Measurements from ENCODE around the gene THRA.

Gene THRA

DNA sequence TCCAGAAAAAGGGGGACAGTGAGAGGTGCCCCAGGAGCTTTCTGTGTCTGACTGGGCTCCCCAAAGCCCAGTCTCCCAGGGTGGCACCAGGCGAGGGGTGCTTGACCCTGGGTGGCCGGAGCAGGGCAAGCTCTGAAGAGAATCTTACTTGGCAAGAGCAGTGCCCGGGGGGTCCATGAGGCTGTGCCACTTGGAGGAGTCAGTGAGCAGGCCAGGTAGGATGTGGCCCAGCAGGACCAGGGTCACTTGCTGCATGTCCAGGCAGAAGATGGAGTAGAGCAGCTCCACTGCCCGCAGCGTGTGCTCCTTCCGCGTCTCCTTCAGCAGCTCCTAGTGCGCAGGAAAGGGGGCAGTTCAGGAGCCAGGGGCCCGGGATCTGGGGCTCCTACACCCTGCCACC lies 40.3 kb upstream of the THRA start:
- no peak for TF ChIP-seq PPARA (CRISPR knock-in tag; IDR thresholded peaks at IDR 0.05; ENCODE audit: borderline replicate concordance)
- TF ChIP-seq ZC3H10 (CRISPR knock-in tag; IDR thresholded peaks at IDR 0.05), result no peak
- TF ChIP-seq TCF4 (CRISPR knock-in tag; IDR thresholded peaks at IDR 0.05; ENCODE audit: borderline replicate concordance), result no peak
- no peak for TF ChIP-seq ZNF8 (CRISPR knock-in tag; IDR thresholded peaks at IDR 0.05)
- TF ChIP-seq, protein P1, sequence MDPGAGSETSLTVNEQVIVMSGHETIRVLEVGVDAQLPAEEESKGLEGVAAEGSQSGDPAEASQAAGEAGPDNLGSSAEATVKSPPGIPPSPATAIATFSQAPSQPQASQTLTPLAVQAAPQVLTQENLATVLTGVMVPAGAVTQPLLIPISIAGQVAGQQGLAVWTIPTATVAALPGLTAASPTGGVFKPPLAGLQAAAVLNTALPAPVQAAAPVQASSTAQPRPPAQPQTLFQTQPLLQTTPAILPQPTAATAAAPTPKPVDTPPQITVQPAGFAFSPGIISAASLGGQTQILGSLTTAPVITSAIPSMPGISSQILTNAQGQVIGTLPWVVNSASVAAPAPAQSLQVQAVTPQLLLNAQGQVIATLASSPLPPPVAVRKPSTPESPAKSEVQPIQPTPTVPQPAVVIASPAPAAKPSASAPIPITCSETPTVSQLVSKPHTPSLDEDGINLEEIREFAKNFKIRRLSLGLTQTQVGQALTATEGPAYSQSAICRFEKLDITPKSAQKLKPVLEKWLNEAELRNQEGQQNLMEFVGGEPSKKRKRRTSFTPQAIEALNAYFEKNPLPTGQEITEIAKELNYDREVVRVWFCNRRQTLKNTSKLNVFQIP (CRISPR knock-in tag; IDR thresholded peaks at IDR 0.05; ENCODE audit: borderline replicate concordance, low read depth), result no peak
- no peak for TF ChIP-seq ESRRG (CRISPR knock-in tag; IDR thresholded peaks at IDR 0.05)
- TF ChIP-seq ZNF565 (CRISPR knock-in tag; conservative IDR thresholded peaks at IDR 0.05; ENCODE audit: low read depth), result no peak
- TF ChIP-seq, protein P2, sequence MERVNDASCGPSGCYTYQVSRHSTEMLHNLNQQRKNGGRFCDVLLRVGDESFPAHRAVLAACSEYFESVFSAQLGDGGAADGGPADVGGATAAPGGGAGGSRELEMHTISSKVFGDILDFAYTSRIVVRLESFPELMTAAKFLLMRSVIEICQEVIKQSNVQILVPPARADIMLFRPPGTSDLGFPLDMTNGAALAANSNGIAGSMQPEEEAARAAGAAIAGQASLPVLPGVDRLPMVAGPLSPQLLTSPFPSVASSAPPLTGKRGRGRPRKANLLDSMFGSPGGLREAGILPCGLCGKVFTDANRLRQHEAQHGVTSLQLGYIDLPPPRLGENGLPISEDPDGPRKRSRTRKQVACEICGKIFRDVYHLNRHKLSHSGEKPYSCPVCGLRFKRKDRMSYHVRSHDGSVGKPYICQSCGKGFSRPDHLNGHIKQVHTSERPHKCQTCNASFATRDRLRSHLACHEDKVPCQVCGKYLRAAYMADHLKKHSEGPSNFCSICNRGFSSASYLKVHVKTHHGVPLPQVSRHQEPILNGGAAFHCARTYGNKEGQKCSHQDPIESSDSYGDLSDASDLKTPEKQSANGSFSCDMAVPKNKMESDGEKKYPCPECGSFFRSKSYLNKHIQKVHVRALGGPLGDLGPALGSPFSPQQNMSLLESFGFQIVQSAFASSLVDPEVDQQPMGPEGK (CRISPR knock-in tag; IDR thresholded peaks at IDR 0.05; ENCODE audit: borderline replicate concordance), result no peak
- TF ChIP-seq, protein P3, sequence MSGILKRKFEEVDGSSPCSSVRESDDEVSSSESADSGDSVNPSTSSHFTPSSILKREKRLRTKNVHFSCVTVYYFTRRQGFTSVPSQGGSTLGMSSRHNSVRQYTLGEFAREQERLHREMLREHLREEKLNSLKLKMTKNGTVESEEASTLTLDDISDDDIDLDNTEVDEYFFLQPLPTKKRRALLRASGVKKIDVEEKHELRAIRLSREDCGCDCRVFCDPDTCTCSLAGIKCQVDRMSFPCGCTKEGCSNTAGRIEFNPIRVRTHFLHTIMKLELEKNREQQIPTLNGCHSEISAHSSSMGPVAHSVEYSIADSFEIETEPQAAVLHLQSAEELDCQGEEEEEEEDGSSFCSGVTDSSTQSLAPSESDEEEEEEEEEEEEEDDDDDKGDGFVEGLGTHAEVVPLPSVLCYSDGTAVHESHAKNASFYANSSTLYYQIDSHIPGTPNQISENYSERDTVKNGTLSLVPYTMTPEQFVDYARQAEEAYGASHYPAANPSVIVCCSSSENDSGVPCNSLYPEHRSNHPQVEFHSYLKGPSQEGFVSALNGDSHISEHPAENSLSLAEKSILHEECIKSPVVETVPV (CRISPR knock-in tag; IDR thresholded peaks at IDR 0.05), result no peak
- TF ChIP-seq RARB (CRISPR knock-in tag; IDR thresholded peaks at IDR 0.05), result no peak
- TF ChIP-seq CSDC2 (CRISPR knock-in tag; IDR thresholded peaks at IDR 0.05), result no peak
- TF ChIP-seq TOX (CRISPR knock-in tag; IDR thresholded peaks at IDR 0.05; ENCODE audit: borderline replicate concordance), result no peak
- no peak for TF ChIP-seq SNAI2 (CRISPR knock-in tag; IDR thresholded peaks at IDR 0.05)
- no peak for TF ChIP-seq BACH2 (CRISPR knock-in tag; IDR thresholded peaks at IDR 0.05; ENCODE audit: borderline replicate concordance)
- TF ChIP-seq, protein P4, sequence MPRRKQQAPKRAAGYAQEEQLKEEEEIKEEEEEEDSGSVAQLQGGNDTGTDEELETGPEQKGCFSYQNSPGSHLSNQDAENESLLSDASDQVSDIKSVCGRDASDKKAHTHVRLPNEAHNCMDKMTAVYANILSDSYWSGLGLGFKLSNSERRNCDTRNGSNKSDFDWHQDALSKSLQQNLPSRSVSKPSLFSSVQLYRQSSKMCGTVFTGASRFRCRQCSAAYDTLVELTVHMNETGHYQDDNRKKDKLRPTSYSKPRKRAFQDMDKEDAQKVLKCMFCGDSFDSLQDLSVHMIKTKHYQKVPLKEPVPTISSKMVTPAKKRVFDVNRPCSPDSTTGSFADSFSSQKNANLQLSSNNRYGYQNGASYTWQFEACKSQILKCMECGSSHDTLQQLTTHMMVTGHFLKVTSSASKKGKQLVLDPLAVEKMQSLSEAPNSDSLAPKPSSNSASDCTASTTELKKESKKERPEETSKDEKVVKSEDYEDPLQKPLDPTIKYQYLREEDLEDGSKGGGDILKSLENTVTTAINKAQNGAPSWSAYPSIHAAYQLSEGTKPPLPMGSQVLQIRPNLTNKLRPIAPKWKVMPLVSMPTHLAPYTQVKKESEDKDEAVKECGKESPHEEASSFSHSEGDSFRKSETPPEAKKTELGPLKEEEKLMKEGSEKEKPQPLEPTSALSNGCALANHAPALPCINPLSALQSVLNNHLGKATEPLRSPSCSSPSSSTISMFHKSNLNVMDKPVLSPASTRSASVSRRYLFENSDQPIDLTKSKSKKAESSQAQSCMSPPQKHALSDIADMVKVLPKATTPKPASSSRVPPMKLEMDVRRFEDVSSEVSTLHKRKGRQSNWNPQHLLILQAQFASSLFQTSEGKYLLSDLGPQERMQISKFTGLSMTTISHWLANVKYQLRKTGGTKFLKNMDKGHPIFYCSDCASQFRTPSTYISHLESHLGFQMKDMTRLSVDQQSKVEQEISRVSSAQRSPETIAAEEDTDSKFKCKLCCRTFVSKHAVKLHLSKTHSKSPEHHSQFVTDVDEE (CRISPR knock-in tag; IDR thresholded peaks at IDR 0.05), result no peak
- no peak for TF ChIP-seq ZFP3 (CRISPR knock-in tag; IDR thresholded peaks at IDR 0.05)
- no peak for ATAC-seq

DNA sequence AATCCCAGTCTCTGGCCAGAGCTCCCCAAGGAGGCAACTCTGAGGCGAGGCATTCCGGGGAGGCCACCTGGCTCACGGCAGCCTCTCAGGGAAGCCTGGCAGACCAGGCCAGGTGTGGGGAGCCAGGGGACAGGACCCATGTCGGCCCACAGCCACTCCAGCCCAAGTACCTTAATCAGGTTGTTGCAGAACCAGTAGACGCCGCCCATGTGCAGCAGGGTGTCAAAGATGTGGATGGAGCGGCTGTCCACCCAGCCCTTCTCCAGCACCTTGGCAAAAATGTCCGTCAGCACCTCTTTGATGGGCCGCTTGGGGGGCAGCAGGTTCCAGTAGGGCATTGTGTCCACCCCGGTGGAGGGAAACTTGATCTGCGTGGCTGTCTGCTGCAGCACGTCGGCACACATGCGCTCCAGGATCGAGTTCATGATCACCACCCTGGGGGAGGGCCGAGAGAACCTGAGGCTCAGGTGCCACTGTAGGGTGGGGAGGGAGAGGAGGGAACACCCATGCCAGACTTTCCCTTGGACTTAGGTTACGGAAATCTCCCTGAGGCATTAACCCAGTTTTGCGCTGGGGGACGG lies 39.7 kb upstream of the THRA start:
- ATAC-seq, result no peak
- TF ChIP-seq, protein P4 (CRISPR knock-in tag; IDR thresholded peaks at IDR 0.05), result no peak
- no peak for TF ChIP-seq ZFP30 (CRISPR knock-in tag; IDR thresholded peaks at IDR 0.05)
- no peak for TF ChIP-seq ZNF8 (CRISPR knock-in tag; IDR thresholded peaks at IDR 0.05)
- no peak for TF ChIP-seq CSDC2 (CRISPR knock-in tag; IDR thresholded peaks at IDR 0.05)
- TF ChIP-seq PPARA (CRISPR knock-in tag; IDR thresholded peaks at IDR 0.05; ENCODE audit: borderline replicate concordance), result no peak
- TF ChIP-seq TOX (CRISPR knock-in tag; IDR thresholded peaks at IDR 0.05; ENCODE audit: borderline replicate concordance), result no peak
- TF ChIP-seq, protein P3 (CRISPR knock-in tag; IDR thresholded peaks at IDR 0.05), result no peak
- TF ChIP-seq, protein P2 (CRISPR knock-in tag; IDR thresholded peaks at IDR 0.05; ENCODE audit: borderline replicate concordance), result no peak
- TF ChIP-seq, protein P5, sequence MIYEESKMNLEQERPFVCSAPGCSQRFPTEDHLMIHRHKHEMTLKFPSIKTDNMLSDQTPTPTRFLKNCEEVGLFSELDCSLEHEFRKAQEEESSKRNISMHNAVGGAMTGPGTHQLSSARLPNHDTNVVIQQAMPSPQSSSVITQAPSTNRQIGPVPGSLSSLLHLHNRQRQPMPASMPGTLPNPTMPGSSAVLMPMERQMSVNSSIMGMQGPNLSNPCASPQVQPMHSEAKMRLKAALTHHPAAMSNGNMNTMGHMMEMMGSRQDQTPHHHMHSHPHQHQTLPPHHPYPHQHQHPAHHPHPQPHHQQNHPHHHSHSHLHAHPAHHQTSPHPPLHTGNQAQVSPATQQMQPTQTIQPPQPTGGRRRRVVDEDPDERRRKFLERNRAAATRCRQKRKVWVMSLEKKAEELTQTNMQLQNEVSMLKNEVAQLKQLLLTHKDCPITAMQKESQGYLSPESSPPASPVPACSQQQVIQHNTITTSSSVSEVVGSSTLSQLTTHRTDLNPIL (CRISPR knock-in tag; IDR thresholded peaks at IDR 0.05; ENCODE audit: low read depth), result no peak
- TF ChIP-seq BACH2 (CRISPR knock-in tag; IDR thresholded peaks at IDR 0.05; ENCODE audit: borderline replicate concordance), result no peak
- TF ChIP-seq ZNF70 (CRISPR knock-in tag; IDR thresholded peaks at IDR 0.05), result no peak
- TF ChIP-seq ZNF565 (CRISPR knock-in tag; conservative IDR thresholded peaks at IDR 0.05; ENCODE audit: low read depth), result no peak
- TF ChIP-seq ESRRG (CRISPR knock-in tag; IDR thresholded peaks at IDR 0.05), result no peak
- TF ChIP-seq ZC3H10 (CRISPR knock-in tag; IDR thresholded peaks at IDR 0.05), result no peak
- TF ChIP-seq ISL1 (CRISPR knock-in tag; IDR thresholded peaks at IDR 0.05), result no peak
- no peak for TF ChIP-seq GLIS3 (CRISPR knock-in tag; IDR thresholded peaks at IDR 0.05)
- no peak for TF ChIP-seq RARB (CRISPR knock-in tag; IDR thresholded peaks at IDR 0.05)
- no peak for TF ChIP-seq ARNTL (CRISPR knock-in tag; IDR thresholded peaks at IDR 0.05; ENCODE audit: borderline replicate concordance, low read depth)
